ENCODE results near the gene CR2.

- TF ChIP-seq ZNF274 (IDR thresholded peaks at IDR 0.05; ENCODE audit: low read depth, low read length): no peak
- TF ChIP-seq SUZ12 (IDR thresholded peaks at IDR 0.05; ENCODE audit: extremely low read depth, insufficient read depth, insufficient read length): no peak
Observed at GRCh38 chr1:207414606-207415108, 39.5 kb upstream of the CR2 start.
